ENCODE measurements around the gene ACSF3.
A peak's percentile ranks its signal among the peaks of the same experiment; 100 is the strongest.
"Not testable (repeated sequence)": the region's sequence is repeated elsewhere in the genome, so short reads cannot be mapped to it uniquely, and the experiment has no call there.

The ACSF3 gene

GRCh38 chr16:89056592-89056991, 37.1 kb upstream of the ACSF3 start:
- no peak for DNase-seq

- DNase-seq, result no peak
Measured at GRCh38 chr16:89057738-89058137, 35.9 kb upstream of the ACSF3 start.

- no peak for DNase-seq
Measured at GRCh38 chr16:89058812-89059211, 34.8 kb upstream of the ACSF3 start.

GRCh38 chr16:89060207-89060794, 33.4 kb upstream of the ACSF3 start:
- no peak for DNase-seq

GRCh38 chr16:89061086-89061485, 32.6 kb upstream of the ACSF3 start:
- no peak for DNase-seq

GRCh38 chr16:89061590-89062380, 31.9 kb upstream of the ACSF3 start:
- no peak for DNase-seq

DNA sequence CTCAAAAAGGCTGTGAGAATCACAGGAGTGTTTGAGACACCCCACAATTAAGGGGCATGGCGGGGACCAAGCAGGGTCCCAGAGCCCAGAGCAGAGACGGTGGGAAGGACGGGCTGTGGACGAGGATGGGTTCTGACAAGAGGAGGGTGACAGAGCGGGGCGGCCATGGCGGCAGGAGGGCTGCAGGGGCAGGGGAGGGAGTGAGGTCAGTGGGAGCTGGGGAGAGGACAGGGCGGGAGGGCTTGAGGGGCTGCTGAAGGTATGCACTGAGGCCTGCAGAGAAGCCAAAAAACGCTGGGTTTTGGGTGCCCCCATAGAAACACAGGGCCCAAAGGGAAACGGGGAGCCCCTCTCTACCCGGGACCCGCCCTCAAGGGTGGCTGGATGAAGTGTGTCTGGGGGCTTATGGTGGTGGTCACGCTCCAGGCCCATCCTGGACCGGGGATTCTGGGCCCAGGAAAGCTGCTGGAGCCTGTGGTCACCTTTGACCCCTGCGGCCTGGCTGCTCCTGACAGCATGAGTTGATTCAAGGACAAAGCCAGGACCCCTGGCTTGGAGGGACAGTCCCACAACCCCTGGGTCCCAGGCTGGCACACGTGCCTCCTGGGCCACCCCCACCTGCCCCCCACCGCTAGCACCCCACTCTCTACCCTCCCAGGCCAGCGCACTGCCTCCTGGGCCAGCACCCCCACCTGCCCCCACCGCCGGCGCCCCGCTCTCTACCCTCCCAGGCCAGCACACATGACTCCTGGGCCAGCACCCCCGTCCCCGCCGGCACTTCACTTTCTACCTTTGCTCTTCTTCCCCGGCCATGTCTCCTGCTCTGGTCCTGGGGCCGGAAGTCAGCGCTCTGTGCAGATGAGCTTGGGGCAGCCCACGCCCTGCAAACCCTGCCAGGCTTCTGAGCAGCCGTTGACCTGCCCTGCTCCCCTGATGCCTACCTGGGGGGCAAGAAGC, 31.0 kb upstream of the ACSF3 start:
- no peak for DNase-seq

- DNase-seq, result no peak
Measured at GRCh38 chr16:89063768-89064320, 29.8 kb upstream of the ACSF3 start.

DNA sequence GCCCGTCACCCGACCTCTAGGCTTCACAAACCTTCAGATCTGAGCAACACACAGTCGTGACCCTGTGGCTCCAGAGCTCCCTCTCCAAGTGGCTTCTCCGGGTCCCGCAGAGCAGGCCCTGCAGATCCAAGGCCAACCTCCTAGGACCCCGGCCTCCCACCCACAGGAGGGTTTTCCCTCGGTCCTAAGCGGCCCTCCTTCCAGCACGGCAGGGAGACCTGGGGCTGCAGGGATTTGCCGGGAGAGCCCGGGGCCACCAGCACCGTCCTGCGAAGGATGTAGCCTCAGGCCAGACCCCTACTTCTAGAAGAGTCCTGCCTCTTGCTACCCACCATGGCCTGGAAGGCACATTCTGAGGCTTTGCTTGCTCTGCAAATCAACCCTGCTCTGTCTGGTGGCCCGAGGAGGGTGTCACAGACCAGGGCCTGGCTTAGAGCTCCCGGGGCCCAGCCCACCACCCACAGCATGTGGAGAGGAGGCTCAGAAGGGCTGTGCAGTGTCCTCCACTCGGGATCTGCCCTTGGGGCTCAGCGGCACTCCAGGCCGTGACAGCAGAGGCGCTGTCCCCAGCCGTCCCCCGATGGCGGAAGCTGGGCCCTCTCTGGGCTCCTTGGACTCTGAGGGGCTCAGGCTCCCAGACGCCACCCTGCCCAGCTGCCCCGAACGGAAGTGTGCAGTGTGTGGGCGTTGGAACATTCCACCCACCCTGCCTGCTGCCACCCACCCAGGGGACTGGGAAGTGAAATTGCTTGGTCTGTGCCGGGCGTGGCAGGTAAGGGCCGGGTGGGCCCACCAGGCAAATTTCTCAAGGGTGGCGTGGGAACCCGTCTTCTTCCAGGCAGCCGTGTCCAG, 28.8 kb upstream of the ACSF3 start:
- no peak for DNase-seq

DNA sequence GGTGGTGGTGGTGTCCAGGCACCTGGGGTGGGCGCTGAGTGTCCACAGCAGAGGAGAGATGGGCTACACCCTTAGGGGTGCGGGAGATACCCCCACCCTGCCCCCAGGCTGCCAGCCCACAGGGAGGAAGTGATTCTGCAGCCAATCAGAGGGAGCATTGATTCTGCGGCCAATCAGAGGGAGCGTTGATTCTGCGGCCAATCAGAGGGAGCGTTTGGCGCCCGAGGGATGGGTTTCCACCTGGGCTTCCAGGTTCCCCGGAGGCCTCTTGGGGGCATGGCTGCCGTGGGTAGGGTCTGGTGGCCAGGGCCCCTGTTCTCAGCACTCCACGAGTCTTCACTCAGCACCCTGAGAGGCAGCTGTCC, 28.2 kb upstream of the ACSF3 start:
- DNase-seq, result no peak

DNA sequence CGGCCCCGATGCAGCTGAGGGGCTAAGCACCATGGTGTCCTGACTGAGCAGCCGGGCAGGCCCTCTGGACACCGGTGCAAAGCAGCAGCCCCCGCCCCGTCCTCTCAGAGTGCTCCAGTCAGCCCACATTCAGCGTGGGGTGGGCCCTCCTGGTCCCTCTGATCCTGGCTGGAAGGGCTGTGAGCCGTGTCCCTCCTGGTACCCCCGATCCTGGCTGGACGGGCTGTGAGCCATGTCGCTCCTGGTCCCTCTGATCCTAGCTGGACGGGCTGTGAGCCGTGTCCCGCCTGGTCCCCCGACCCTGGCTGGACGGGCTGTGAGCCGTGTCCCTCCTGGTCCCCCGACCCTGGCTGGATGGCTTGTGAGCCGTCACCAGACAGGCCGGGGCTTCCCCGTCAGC, 26.9 kb upstream of the ACSF3 start:
- no peak for DNase-seq

GRCh38 chr16:89067677-89068443, 25.8 kb upstream of the ACSF3 start:
- no peak for DNase-seq

DNA sequence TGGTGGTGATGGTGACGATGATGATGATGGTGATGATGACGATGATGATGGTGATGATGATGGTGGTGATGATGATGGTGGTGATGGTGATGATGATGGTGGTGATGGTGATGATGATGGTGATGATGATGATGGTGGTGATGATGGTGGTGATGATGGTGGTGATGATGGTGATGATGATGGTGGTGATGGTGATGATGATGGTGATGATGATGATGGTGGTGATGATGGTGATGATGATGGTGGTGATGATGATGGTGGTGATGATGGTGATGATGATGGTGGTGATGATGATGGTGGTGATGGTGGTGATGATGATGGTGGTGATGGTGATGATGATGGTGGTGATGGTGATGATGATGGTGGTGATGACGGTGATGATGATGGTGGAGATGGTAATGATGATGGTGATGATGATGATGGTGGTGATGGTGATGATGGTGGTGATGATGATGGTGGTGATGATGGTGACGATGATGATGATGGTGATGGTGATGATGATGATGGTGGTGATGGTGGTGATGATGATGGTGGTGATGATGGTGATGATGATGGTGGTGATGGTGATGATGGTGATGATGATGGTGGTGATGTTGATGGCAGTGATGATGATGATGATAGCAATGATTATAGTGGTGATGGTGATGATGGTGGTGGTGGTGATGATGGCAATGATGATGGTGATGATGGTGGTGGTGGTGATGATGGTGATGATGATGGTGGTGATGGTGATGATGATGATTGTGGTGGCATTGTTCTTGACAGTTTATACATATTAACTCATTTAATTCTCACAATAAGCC, 24.6 kb upstream of the ACSF3 start:
- not testable (repeated sequence) for DNase-seq

GRCh38 chr16:89069920-89070319, 23.7 kb upstream of the ACSF3 start:
- DNase-seq, result no peak

DNA sequence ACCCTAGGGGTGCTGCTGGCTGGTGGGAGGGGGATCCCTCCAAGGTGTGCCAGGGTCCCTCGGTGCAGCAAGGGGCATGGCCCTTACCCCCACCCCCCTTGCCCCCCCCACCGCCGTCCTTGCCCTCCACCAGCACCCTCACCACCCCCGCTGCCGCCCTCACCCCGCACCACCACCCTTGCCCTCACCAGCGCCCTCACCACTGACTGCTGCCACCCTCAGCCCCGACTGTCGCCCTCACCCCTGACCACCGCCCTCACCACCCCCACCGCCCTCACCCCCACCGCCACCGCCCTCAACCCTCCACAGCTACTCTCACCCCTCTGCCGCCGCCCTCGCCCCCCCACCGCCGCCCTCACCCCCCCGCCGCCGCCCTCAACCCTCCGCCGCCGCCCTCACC, 23.1 kb upstream of the ACSF3 start:
- no peak for DNase-seq

DNA sequence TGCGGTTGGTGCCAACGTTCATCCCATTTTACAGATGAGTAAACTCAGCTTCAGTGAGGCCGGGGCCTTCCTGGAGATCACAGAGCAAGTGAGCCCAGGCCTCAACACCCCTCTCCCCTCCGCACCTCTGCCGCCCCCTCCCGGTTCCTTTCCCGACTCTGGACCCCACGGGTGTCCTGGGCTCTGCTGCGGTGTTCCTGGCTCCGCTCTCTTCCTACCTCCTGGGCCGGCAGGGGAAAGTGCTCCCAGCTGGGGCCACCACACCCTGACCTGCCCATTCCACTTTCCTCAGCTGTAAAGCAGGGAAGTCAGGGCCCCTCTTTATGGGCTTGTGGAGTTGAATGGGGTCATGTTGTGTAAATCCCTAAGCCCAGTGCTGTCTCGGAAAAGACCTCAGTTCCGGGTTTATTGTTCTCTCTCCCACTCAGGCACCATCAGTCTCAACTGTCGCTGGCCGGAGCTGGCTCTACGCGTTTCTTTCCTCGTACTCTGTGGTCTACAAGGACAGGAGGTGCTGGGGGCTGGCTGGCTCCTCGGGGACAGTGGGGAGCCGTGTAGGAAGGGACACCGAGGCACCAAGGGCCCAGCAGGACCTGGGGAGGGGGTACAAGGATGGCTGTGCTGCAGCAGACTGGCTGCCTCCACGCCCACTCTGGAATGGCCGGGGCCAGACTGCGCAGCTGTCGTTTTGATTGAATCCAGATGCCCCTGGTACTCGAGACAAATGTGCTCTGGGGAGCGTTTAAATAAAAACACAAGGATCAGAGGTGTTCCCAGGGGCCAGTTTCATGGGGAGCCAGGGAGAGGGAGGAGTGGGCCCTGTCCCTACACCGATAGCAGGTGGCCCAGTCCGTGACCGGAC, 21.7 kb upstream of the ACSF3 start:
- peak; percentile 66 for DNase-seq

GRCh38 chr16:89072548-89073130, 21.0 kb upstream of the ACSF3 start:
- no peak for DNase-seq

DNA sequence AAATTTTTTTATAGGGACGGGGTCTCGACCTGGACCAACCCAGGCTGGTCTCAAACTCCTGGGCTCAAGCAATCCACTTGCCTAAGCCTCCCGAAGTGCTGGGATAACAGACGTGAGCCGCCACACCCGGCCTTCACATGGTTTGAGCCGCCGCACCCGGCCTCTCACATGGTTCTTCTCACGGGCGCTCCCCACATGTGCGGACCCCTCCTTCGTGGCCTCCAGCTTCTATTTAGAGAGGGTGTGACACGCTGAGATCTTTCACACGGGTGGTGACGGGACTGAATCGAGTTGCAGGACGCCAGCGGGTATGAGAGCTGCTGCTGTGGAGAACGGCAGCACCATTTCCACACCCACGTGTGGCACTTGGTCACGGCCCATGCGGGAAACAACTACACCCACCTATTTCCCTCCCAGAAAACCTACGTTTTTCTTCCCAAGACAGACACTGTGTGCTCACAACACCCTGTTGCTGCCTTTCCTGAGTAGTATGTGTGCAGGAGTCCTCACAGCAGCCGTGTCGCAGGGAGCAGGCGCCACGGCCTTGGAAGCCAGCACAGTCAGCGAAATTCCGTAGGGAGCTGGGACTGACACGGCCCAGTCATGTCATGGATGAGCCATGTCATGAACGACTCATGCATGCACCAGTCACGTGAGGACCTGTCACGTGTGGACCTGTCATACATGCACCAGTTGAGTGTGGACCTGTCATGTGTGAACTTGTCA, 20.1 kb upstream of the ACSF3 start:
- no peak for DNase-seq
